OCI-LY3 (cell line): ENCODE data around the gene DLG4.
A peak's percentile ranks its signal among the peaks of the same experiment; 100 is the strongest.

Source experiments
- H2AFZ ChIP-seq: fragments of 200-600, 300-600 bp; shearing (Covaris generic); 2 replicates; pipeline ENCODE4 v1.6.0; 2014; ENCODE audit warnings: antibody characterized with exemption, low read depth, low read length
- H3K27ac ChIP-seq: fragments of 200-600, 300-600 bp; sonication (generic); 2 replicates; pipeline ENCODE4 v1.5.1; 2014; ENCODE audit warnings: mild to moderate bottlenecking, low read length, moderate library complexity, mixed read lengths
- H3K27me3 ChIP-seq: fragments of 200-600, 300-600 bp; sonication (generic); 2 replicates; pipeline ENCODE4 v1.6.1; 2014; ENCODE audit warnings: low read depth, low read length, mixed read lengths
- H3K36me3 ChIP-seq: fragments of 200-600, 300-600 bp; sonication (generic); replicated peaks from 2 replicates; pipeline ENCODE3; 2014; ENCODE audit warnings: low read depth, low read length, mixed read lengths
- H3K4me1 ChIP-seq: fragments of 300-600, 200-600 bp; sonication (generic); 2 replicates; pipeline ENCODE4 v1.6.1; 2014; ENCODE audit warnings: low read length, mixed read lengths
- H3K4me2 ChIP-seq: fragments of 200-600, 300-600 bp; sonication (generic); 2 replicates; pipeline ENCODE4 v1.6.1; 2014; ENCODE audit warnings: low read length, mixed read lengths
- H3K4me3 ChIP-seq: fragments of 300-600, 200-600 bp; sonication (generic); 2 replicates; pipeline ENCODE4 v1.5.1; 2014; ENCODE audit warnings: antibody characterized with exemption, mild to moderate bottlenecking, low read length, moderate library complexity
- H3K79me2 ChIP-seq: fragments of 300-600, 200-600 bp; shearing (Covaris generic); 2 replicates; pipeline ENCODE4 v1.6.1; 2014; ENCODE audit warnings: mild to moderate bottlenecking, low read length, mixed read lengths
- H3K9ac ChIP-seq: fragments of 300-600, 200-600 bp; shearing (Covaris generic); 2 replicates; pipeline ENCODE4 v1.6.0; 2014; ENCODE audit warnings: mild to moderate bottlenecking, low read length, moderate library complexity
- H3K9me3 ChIP-seq: fragments of 200-600, 300-600 bp; shearing (Covaris generic); 2 replicates; pipeline ENCODE4 v1.6.1; 2014; ENCODE audit warnings: low read length, mixed read lengths; ENCODE audit not compliant: insufficient read depth
- H4K20me1 ChIP-seq: fragments of 200-600, 300-600 bp; sonication (generic); 2 replicates; pipeline ENCODE4 v1.6.1; 2016; ENCODE audit warnings: low read length, mixed read lengths; ENCODE audit not compliant: insufficient read depth
- CTCF ChIP-seq: fragments of 200-600, 300-600 bp; sonication (generic); IDR thresholded peaks from 2 replicates; pipeline ENCODE4 v1.5.1; 2014; ENCODE audit warnings: antibody characterized with exemption, low read length, low read depth
- EZH2phosphoT487 ChIP-seq: fragments of 200-600 bp; shearing (Covaris generic); IDR thresholded peaks from 2 replicates; pipeline ENCODE4 v1.6.1; 2018; ENCODE audit warnings: antibody characterized with exemption, mixed run types, low read depth

Gene DLG4

GRCh38 chr17:7195971-7196370, 23.7 kb downstream of the DLG4 start:
- Histone ChIP-seq H3K36me3 (no peaks in the 10 kb centered on the region), H3K9ac (no peak overlapping the region), H3K4me3 (no peak overlapping the region), H3K9me3 (no peaks in the 10 kb centered on the region), H3K27ac (no peak overlapping the region), H4K20me1 (no peaks in the 10 kb centered on the region), H3K79me2 (no peaks in the 10 kb centered on the region), H3K27me3 (no peaks in the 10 kb centered on the region), H3K4me1 (no peaks in the 10 kb centered on the region), H2AFZ (no peak overlapping the region), H3K4me2 (no peak overlapping the region)
- TF ChIP-seq CTCF (no peak), EZH2phosphoT487 (no peak)

DNA sequence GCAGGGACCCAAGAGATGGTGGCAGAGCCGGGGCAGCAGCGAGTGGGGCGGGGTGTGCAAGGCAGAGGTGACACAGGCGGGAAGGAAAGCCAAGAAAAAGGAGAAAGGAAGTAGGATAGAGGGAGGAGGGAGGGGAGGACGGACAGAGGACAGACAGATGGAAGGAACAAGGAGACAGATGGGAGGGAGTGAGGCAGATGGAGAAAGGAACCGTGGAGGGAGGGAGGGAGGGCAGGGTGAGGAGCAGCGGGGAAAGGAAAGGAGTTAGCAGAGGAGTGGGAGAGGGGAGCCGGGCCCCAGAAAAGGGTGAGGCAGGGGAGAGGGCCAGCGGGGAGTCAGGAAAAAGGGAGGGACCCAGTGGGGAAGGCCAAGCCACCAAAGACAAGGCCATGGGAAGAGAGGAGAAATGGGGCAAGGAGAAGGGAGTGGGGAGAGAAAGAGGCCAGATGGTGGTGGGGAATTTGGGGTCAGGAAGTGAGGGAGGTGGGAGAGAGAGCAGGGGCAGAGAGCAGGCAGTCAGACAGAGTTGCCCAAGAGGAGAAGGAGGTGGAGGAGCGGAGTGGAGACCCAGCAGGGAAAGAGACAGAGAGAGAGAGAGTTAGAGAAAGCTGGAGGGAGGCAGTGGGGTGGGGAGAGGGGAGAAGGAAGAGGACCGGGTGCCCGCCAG, 27.2 kb downstream of the DLG4 start:
- no peak overlapping the region for H3K27ac ChIP-seq
- TF ChIP-seq EZH2phosphoT487: no peak
- TF ChIP-seq CTCF: no peak
- H4K20me1 ChIP-seq: no peaks in the 10 kb centered on the region
- H3K36me3 ChIP-seq: no peaks in the 10 kb centered on the region
- peak overlapping the region; percentile 49; the same call in 1 of the 2 replicates for H3K4me2 ChIP-seq
- peaks cover 6% of the 10 kb centered on the region for H3K4me1 ChIP-seq
- H3K79me2 ChIP-seq: no peaks in the 10 kb centered on the region
- no peak overlapping the region for H3K9ac ChIP-seq
- no peaks in the 10 kb centered on the region for H3K9me3 ChIP-seq
- H2AFZ ChIP-seq: no peak overlapping the region
- H3K4me3 ChIP-seq: no peak overlapping the region
- H3K27me3 ChIP-seq: no peaks in the 10 kb centered on the region

DNA sequence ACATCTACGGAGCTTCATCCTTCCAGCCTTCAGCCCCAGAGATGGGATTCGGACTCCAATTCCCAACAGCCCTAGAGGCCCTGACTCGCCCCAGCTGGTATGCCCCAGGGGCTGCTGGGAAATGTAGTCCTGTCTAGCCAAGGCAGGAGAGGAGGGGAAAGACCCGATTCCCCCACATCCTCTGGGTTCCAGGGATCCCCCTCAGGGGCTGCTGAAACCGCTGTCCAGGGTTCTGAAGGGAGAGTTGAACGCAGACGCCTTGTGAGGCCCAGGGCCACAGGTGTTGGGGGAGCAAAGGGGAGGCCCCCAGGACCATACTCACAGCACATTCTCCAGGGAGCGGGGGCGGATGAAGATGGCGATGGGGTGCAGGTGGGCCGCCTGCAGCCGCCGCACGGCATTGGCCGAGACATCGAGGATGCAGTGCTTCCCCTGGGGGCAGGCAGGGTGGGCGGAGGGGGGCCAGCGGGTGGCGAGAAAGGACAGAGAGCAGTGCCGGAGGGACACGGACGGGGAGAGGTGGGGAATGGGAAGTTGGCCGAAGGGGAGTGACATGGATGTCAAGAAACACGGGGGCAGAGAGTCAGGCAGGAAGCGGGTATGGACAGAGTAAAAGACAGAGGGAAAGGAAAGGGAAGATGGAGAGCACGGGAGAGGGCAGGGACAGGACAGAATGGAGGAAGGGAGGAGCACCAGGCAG, 27.9 kb downstream of the DLG4 start:
- Histone ChIP-seq H3K9me3 (no peaks in the 10 kb centered on the region), H2AFZ (no peak overlapping the region), H3K27ac (no peak overlapping the region), H3K4me2 (peak overlapping the region; percentile 49), H3K9ac (no peak overlapping the region), H3K27me3 (no peaks in the 10 kb centered on the region), H3K4me1 (peaks cover 6% of the 10 kb centered on the region), H3K36me3 (no peaks in the 10 kb centered on the region), H3K4me3 (peak overlapping the region; percentile 49), H4K20me1 (no peaks in the 10 kb centered on the region), H3K79me2 (no peaks in the 10 kb centered on the region)
- no peak for TF ChIP-seq EZH2phosphoT487
- no peak for TF ChIP-seq CTCF

DNA sequence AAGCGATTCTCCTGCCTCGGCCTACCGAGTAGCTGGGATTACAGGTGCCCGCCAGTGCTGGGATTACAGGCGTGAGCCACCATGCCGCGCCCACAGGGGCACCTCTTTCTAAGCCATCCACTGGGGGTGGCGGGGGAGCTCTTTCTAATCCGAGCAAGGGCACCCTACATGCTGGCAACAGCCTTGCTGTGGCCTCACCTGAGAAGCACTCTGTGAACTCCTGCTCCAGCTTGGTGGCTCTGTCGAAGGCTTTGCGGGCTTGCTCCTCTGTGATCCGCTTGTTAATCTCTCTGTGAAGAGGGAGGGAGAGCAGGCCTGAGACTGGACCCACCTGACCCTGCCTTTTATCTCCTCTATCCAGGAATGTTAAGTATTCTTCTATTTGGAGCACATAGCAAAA, 28.6 kb downstream of the DLG4 start:
- Histone ChIP-seq H2AFZ (no peak overlapping the region), H3K79me2 (no peaks in the 10 kb centered on the region), H3K27me3 (no peaks in the 10 kb centered on the region), H3K27ac (no peak overlapping the region), H4K20me1 (no peaks in the 10 kb centered on the region), H3K36me3 (no peaks in the 10 kb centered on the region), H3K4me3 (no peak overlapping the region), H3K9me3 (no peaks in the 10 kb centered on the region), H3K4me2 (peak overlapping the region; percentile 49; the same call in 1 of the 2 replicates), H3K9ac (no peak overlapping the region), H3K4me1 (peaks cover 6% of the 10 kb centered on the region)
- TF ChIP-seq CTCF (no peak), EZH2phosphoT487 (no peak)
